GM23338 (cell line): ENCODE data around the gene IFI44L.

Experiments used
- CTCF ChIP-seq, 2 experiments: fragments of 200-600 bp in 1 of 2; sonication (generic) in 1 of 2; conservative IDR thresholded peaks; 2 replicates each; pipeline versions ENCODE4 v1.5.1 to v1.6.1; 2016 to 2017; ENCODE audit warnings: antibody characterized with exemption in 2 of 2, low read depth in 2 of 2, mild to moderate bottlenecking in 2 of 2, moderate library complexity in 1 of 2
- EZH2phosphoT487 ChIP-seq: fragments of 200-600 bp; sonication (generic); IDR thresholded peaks from one replicate; pipeline ENCODE4 v1.8.1; 2018; ENCODE audit warnings: antibody characterized with exemption; ENCODE audit not compliant: unreplicated experiment
- POLR2AphosphoS5 ChIP-seq: IDR thresholded peaks from 2 replicates; pipeline ENCODE4 v1.6.1; 2016; ENCODE audit warnings: antibody characterized with exemption, low read depth

DNA sequence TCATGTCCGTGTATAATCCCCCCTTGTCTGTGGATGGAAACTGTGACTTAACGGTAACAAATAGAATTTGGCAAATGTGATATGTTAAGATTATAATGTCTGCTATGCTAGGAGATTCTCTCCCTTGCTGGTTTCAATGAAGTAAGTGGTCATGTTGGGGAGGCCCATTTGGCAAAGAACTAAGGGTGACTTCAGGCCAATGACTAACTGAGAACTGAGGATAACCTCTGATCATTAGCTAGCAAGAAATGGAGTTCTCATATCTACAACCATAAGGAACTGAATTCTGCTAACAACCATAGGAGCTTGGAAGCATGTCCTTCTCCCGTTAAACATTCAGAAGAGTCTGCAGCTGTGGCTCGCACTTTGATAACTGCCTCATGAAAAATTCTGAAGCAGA is 2.3 kb downstream of the IFI44L start:
- TF ChIP-seq CTCF (conservative IDR thresholded peaks at IDR 0.05; ENCODE audit: low read depth in 2 of 2) (no peak), POLR2AphosphoS5 (no peak), EZH2phosphoT487 (no peak)
